ENCODE results near the gene PAX9. TPM values are rescaled to one million over a fixed set of nuclear protein-coding genes. Genes with fewer than 3 reads are reported as not detected.

Gene PAX9
- total RNA-seq, 2 experiments from 2014 or later: not detected

- H3K4me1 Mint-ChIP-seq: peaks cover 6% of the 10 kb centered on the region
- peaks cover 100% of the 10 kb centered on the region for H3K27me3 Mint-ChIP-seq
- CTCF ChIA-PET: no interaction called here
- peaks cover 4% of the 10 kb centered on the region for H3K9me3 Mint-ChIP-seq (ENCODE audit: low read depth)
- peaks cover 12% of the 10 kb centered on the region for H3K36me3 Mint-ChIP-seq
- DNase-seq: no peak
- H3K27ac Mint-ChIP-seq: peak overlapping the region; percentile 65
- no peak for ATAC-seq
- H3K4me3 Mint-ChIP-seq: no peak overlapping the region
Measured at GRCh38 chr14:36659010-36659821, 2.4 kb upstream of the PAX9 start.

- Mint-ChIP-seq H3K9me3 (ENCODE audit: low read depth) (peaks cover 4% of the 10 kb centered on the region), H3K36me3 (peaks cover 12% of the 10 kb centered on the region), H3K4me1 (peaks cover 6% of the 10 kb centered on the region), H3K27me3 (peaks cover 100% of the 10 kb centered on the region), H3K27ac (no peak overlapping the region), H3K4me3 (no peak overlapping the region)
- DNase-seq (no peak), ATAC-seq (no peak)
- CTCF ChIA-PET: no interaction called here
Measured at GRCh38 chr14:36659822-36660735, 1.6 kb upstream of the PAX9 start.

GRCh38 chr14:36660736-36661505 is 739 bp upstream of the PAX9 start:
- Mint-ChIP-seq H3K27ac (peak overlapping the region; percentile 54), H3K36me3 (peaks cover 12% of the 10 kb centered on the region), H3K9me3 (ENCODE audit: low read depth) (peaks cover 4% of the 10 kb centered on the region), H3K4me3 (no peak overlapping the region), H3K27me3 (peaks cover 100% of the 10 kb centered on the region), H3K4me1 (peaks cover 6% of the 10 kb centered on the region)
- ATAC-seq (no peak), DNase-seq (no peak)
- CTCF ChIA-PET: no interaction called here

- CTCF ChIA-PET: no interaction called here
- Mint-ChIP-seq H3K27me3 (peaks cover 96% of the 10 kb centered on the region), H3K9me3 (ENCODE audit: low read depth) (peaks cover 4% of the 10 kb centered on the region), H3K4me3 (peak overlapping the region; percentile 28), H3K36me3 (peaks cover 14% of the 10 kb centered on the region), H3K27ac (no peak overlapping the region), H3K4me1 (peaks cover 6% of the 10 kb centered on the region)
- ATAC-seq (no peak), DNase-seq (no peak)
Measured at GRCh38 chr14:36662258-36662542, 540 bp downstream of the PAX9 start.

GRCh38 chr14:36662543-36663403 is 1.1 kb downstream of the PAX9 start:
- DNase-seq (no peak), ATAC-seq (no peak)
- Mint-ChIP-seq H3K27ac (peak overlapping the region; percentile 32), H3K9me3 (ENCODE audit: low read depth) (peaks cover 4% of the 10 kb centered on the region), H3K4me3 (peak overlapping the region; percentile 28), H3K27me3 (peaks cover 96% of the 10 kb centered on the region), H3K4me1 (peaks cover 6% of the 10 kb centered on the region), H3K36me3 (peaks cover 14% of the 10 kb centered on the region)
- CTCF ChIA-PET: no interaction called here

- H3K27ac Mint-ChIP-seq: peak overlapping the region; percentile 70
- peaks cover 91% of the 10 kb centered on the region for H3K27me3 Mint-ChIP-seq
- no peak for ATAC-seq
- CTCF ChIA-PET: no interaction called here
- peaks cover 14% of the 10 kb centered on the region for H3K36me3 Mint-ChIP-seq
- no peak for DNase-seq
- H3K4me3 Mint-ChIP-seq: no peak overlapping the region
- peaks cover 6% of the 10 kb centered on the region for H3K4me1 Mint-ChIP-seq
- peaks cover 4% of the 10 kb centered on the region for H3K9me3 Mint-ChIP-seq (ENCODE audit: low read depth)
Measured at GRCh38 chr14:36663404-36664321, 2.0 kb downstream of the PAX9 start.

GRCh38 chr14:36664322-36665193 is 2.9 kb downstream of the PAX9 start:
- no peak for ATAC-seq
- peaks cover 3% of the 10 kb centered on the region for H3K4me1 Mint-ChIP-seq
- H3K4me3 Mint-ChIP-seq: no peak overlapping the region
- H3K9me3 Mint-ChIP-seq (ENCODE audit: low read depth): no peaks in the 10 kb centered on the region
- H3K27ac Mint-ChIP-seq: no peak overlapping the region
- peaks cover 82% of the 10 kb centered on the region for H3K27me3 Mint-ChIP-seq
- peaks cover 11% of the 10 kb centered on the region for H3K36me3 Mint-ChIP-seq
- CTCF ChIA-PET: no interaction called here
- no peak for DNase-seq

- no peak for ATAC-seq
- Mint-ChIP-seq H3K4me1 (peaks cover 3% of the 10 kb centered on the region), H3K27me3 (peaks cover 68% of the 10 kb centered on the region), H3K27ac (no peak overlapping the region), H3K4me3 (no peak overlapping the region), H3K9me3 (ENCODE audit: low read depth) (no peaks in the 10 kb centered on the region), H3K36me3 (peaks cover 9% of the 10 kb centered on the region)
- DNase-seq: no peak
- CTCF ChIA-PET: no interaction called here
Measured at GRCh38 chr14:36665887-36666415, 4.3 kb downstream of the PAX9 start.

- no peak overlapping the region for H3K27ac Mint-ChIP-seq
- H3K4me3 Mint-ChIP-seq: no peak overlapping the region
- no peaks in the 10 kb centered on the region for H3K9me3 Mint-ChIP-seq (ENCODE audit: low read depth)
- no peak for DNase-seq
- ATAC-seq: no peak
- peaks cover 61% of the 10 kb centered on the region for H3K27me3 Mint-ChIP-seq
- CTCF ChIA-PET: no interaction called here
- peaks cover 9% of the 10 kb centered on the region for H3K36me3 Mint-ChIP-seq
- H3K4me1 Mint-ChIP-seq: peaks cover 3% of the 10 kb centered on the region
Measured at GRCh38 chr14:36666416-36667206, 5.0 kb downstream of the PAX9 start.

- CTCF ChIA-PET: no interaction called here
- Mint-ChIP-seq H3K27ac (no peak overlapping the region), H3K27me3 (peaks cover 50% of the 10 kb centered on the region), H3K4me1 (peaks cover 3% of the 10 kb centered on the region), H3K4me3 (no peak overlapping the region), H3K36me3 (peaks cover 5% of the 10 kb centered on the region), H3K9me3 (ENCODE audit: low read depth) (no peaks in the 10 kb centered on the region)
- no peak for ATAC-seq
- DNase-seq: no peak
Measured at GRCh38 chr14:36667679-36668078, 6.0 kb downstream of the PAX9 start.
